HepG2 (cell line): ENCODE results near the gene ATP13A3. TPM values are rescaled to one million over a fixed set of nuclear protein-coding genes. Genes with fewer than 3 reads are reported as not detected.

Experiments used
- ARID2 ChIP-seq: sonication (generic); formaldehyde crosslinking; IDR thresholded peaks from 2 replicates; pipeline ENCODE4 v1.8.1; 2022; ENCODE audit warnings: mild to moderate bottlenecking, missing genetic modification reagents, borderline replicate concordance
- ATAD3A ChIP-seq: sonication (generic); formaldehyde crosslinking; IDR thresholded peaks from 2 replicates; pipeline ENCODE4 v1.4.0; 2020; ENCODE audit warnings: missing genetic modification reagents
- ELF3 ChIP-seq: IDR thresholded peaks from 2 replicates; pipeline ENCODE4 v1.6.1; 2016; ENCODE audit warnings: missing genetic modification reagents, missing compliant biosample characterization
- HNF4A ChIP-seq: sonication (generic); formaldehyde crosslinking; IDR thresholded peaks from 2 replicates; pipeline ENCODE4 v1.4.0; 2020; ENCODE audit warnings: missing genetic modification reagents
- KDM1A ChIP-seq: IDR thresholded peaks from 2 replicates; pipeline ENCODE4 v1.6.1; 2016; ENCODE audit warnings: missing compliant biosample characterization
- PHF20 ChIP-seq: sonication (generic); formaldehyde crosslinking; IDR thresholded peaks from 2 replicates; pipeline ENCODE4 v1.5.0; 2020; ENCODE audit warnings: mild to moderate bottlenecking, missing genetic modification reagents
- TEAD3 ChIP-seq: optimal IDR thresholded peaks from 2 replicates; pipeline ENCODE3; 2016; ENCODE audit warnings: borderline replicate concordance
- ZBTB20 ChIP-seq: sonication (generic); formaldehyde crosslinking; IDR thresholded peaks from 2 replicates; pipeline ENCODE4 v1.8.1; 2023; ENCODE audit warnings: missing genetic modification reagents, low read depth, mild to moderate bottlenecking, borderline replicate concordance
- ZNF136 ChIP-seq: sonication (generic); formaldehyde crosslinking; IDR thresholded peaks from 2 replicates; pipeline ENCODE4 v1.8.1; 2022; ENCODE audit warnings: low read depth, mild to moderate bottlenecking, moderate library complexity, missing genetic modification reagents
- ZNF543 ChIP-seq: sonication (generic); formaldehyde crosslinking; IDR thresholded peaks from 2 replicates; pipeline ENCODE4 v1.4.0; 2020; ENCODE audit warnings: mild to moderate bottlenecking, missing genetic modification reagents
- ZNF614 ChIP-seq: IDR thresholded peaks from 2 replicates; pipeline ENCODE4 v1.6.1; 2018; ENCODE audit warnings: missing biosample characterization, missing genetic modification reagents, inconsistent platforms, borderline replicate concordance
- ZSCAN30 ChIP-seq: sonication (generic); formaldehyde crosslinking; IDR thresholded peaks from 2 replicates; pipeline ENCODE4 v1.5.0; 2020; ENCODE audit warnings: mild to moderate bottlenecking, missing genetic modification reagents
- polyA plus RNA-seq, 8 experiments: library from polyadenylated mRNA; depleted of rRNA in 3 of 8; stranded (reverse) in 7 of 8; unstranded in 1 of 8; fragments of >200 nt; fragmentation: Illumina TruSeq in 4 of 8; extraction: Trizol in 4 of 8; gene quantifications; 2 replicates each; pipeline versions ENCODE4 v1.2.1 to v1.2.3, GENCODE V29; 2011 to 2016; ENCODE audit warnings: low read depth in 4 of 8, missing spikeins in 1 of 8, mixed read lengths in 1 of 8; ENCODE audit not compliant: insufficient read depth in 1 of 8
- total RNA-seq, 5 experiments: library from RNA; depleted of rRNA; stranded (reverse); fragments of >200 nt; fragmentation: Illumina TruSeq; extraction: Trizol; gene quantifications; 2 replicates each; pipeline ENCODE4 v1.2.3, GENCODE V29; 2016; ENCODE audit warnings: low read depth in 1 of 5
- TF ChIP-seq, protein P1 (sequence below): IDR thresholded peaks from 2 replicates; pipeline ENCODE4 v1.6.1; 2016; ENCODE audit warnings: low read depth, missing genetic modification reagents, missing compliant biosample characterization
- TF ChIP-seq, protein P2 (sequence below): sonication (generic); formaldehyde crosslinking; IDR thresholded peaks from 2 replicates; pipeline ENCODE4 v1.9.0; 2021; ENCODE audit warnings: mild to moderate bottlenecking, missing genetic modification reagents
- TF ChIP-seq, protein P3 (sequence below): sonication (generic); formaldehyde crosslinking; IDR thresholded peaks from 2 replicates; pipeline ENCODE4 v1.5.0; 2020; ENCODE audit warnings: mild to moderate bottlenecking, low read depth, missing genetic modification reagents, borderline replicate concordance
- TF ChIP-seq, protein P4 (sequence below): sonication (generic); formaldehyde crosslinking; IDR thresholded peaks from 2 replicates; pipeline ENCODE4 v1.5.1; 2020; ENCODE audit warnings: missing genetic modification reagents, mild to moderate bottlenecking, borderline replicate concordance

ATP13A3 gene
- total and polyA plus RNA-seq, 2 of the 13 experiments (the other 11 are each of a cell fraction or from before 2014, with no cell fraction given): 44.9 to 80.8 TPM

DNA sequence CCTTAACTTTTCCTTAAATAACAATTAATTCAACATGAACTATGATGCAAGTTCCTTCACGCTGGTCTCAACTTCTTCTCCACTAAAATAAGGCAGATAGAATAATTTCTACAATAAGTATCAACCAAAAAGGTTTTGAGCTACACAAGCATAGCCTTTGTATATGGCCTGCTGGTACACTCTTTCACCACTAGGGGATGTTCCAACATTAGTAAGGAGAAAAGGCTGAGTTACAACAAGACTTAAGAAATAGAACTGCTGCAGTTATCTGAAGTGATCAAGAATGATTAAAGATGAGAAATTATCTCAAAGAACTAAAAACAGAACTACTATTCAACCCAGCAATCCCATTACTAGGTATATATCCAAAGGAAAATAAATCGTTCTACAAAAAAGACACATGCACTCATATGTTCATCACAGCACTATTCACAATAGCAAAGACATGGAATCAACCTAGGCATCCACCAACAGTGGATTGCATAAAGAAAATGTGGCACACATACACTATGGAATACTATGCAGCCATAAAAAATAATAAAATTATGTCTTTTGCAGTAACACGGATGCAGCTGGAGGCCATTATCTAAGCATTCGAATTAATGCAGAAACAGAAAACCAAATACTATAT lies 14.4 kb downstream of the ATP13A3 start (continued):
- 0 out of 2 replicates have a peak, but pooled peaks have one; percentile 38 for TF ChIP-seq ZNF543
- TF ChIP-seq, protein P1, sequence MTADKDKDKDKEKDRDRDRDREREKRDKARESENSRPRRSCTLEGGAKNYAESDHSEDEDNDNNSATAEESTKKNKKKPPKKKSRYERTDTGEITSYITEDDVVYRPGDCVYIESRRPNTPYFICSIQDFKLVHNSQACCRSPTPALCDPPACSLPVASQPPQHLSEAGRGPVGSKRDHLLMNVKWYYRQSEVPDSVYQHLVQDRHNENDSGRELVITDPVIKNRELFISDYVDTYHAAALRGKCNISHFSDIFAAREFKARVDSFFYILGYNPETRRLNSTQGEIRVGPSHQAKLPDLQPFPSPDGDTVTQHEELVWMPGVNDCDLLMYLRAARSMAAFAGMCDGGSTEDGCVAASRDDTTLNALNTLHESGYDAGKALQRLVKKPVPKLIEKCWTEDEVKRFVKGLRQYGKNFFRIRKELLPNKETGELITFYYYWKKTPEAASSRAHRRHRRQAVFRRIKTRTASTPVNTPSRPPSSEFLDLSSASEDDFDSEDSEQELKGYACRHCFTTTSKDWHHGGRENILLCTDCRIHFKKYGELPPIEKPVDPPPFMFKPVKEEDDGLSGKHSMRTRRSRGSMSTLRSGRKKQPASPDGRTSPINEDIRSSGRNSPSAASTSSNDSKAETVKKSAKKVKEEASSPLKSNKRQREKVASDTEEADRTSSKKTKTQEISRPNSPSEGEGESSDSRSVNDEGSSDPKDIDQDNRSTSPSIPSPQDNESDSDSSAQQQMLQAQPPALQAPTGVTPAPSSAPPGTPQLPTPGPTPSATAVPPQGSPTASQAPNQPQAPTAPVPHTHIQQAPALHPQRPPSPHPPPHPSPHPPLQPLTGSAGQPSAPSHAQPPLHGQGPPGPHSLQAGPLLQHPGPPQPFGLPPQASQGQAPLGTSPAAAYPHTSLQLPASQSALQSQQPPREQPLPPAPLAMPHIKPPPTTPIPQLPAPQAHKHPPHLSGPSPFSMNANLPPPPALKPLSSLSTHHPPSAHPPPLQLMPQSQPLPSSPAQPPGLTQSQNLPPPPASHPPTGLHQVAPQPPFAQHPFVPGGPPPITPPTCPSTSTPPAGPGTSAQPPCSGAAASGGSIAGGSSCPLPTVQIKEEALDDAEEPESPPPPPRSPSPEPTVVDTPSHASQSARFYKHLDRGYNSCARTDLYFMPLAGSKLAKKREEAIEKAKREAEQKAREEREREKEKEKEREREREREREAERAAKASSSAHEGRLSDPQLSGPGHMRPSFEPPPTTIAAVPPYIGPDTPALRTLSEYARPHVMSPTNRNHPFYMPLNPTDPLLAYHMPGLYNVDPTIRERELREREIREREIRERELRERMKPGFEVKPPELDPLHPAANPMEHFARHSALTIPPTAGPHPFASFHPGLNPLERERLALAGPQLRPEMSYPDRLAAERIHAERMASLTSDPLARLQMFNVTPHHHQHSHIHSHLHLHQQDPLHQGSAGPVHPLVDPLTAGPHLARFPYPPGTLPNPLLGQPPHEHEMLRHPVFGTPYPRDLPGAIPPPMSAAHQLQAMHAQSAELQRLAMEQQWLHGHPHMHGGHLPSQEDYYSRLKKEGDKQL (CRISPR knock-in tag): no peak
- no peak for TF ChIP-seq ZNF614 (CRISPR knock-in tag)
- no peak for TF ChIP-seq ATAD3A (CRISPR knock-in tag)
- TF ChIP-seq, protein P2, sequence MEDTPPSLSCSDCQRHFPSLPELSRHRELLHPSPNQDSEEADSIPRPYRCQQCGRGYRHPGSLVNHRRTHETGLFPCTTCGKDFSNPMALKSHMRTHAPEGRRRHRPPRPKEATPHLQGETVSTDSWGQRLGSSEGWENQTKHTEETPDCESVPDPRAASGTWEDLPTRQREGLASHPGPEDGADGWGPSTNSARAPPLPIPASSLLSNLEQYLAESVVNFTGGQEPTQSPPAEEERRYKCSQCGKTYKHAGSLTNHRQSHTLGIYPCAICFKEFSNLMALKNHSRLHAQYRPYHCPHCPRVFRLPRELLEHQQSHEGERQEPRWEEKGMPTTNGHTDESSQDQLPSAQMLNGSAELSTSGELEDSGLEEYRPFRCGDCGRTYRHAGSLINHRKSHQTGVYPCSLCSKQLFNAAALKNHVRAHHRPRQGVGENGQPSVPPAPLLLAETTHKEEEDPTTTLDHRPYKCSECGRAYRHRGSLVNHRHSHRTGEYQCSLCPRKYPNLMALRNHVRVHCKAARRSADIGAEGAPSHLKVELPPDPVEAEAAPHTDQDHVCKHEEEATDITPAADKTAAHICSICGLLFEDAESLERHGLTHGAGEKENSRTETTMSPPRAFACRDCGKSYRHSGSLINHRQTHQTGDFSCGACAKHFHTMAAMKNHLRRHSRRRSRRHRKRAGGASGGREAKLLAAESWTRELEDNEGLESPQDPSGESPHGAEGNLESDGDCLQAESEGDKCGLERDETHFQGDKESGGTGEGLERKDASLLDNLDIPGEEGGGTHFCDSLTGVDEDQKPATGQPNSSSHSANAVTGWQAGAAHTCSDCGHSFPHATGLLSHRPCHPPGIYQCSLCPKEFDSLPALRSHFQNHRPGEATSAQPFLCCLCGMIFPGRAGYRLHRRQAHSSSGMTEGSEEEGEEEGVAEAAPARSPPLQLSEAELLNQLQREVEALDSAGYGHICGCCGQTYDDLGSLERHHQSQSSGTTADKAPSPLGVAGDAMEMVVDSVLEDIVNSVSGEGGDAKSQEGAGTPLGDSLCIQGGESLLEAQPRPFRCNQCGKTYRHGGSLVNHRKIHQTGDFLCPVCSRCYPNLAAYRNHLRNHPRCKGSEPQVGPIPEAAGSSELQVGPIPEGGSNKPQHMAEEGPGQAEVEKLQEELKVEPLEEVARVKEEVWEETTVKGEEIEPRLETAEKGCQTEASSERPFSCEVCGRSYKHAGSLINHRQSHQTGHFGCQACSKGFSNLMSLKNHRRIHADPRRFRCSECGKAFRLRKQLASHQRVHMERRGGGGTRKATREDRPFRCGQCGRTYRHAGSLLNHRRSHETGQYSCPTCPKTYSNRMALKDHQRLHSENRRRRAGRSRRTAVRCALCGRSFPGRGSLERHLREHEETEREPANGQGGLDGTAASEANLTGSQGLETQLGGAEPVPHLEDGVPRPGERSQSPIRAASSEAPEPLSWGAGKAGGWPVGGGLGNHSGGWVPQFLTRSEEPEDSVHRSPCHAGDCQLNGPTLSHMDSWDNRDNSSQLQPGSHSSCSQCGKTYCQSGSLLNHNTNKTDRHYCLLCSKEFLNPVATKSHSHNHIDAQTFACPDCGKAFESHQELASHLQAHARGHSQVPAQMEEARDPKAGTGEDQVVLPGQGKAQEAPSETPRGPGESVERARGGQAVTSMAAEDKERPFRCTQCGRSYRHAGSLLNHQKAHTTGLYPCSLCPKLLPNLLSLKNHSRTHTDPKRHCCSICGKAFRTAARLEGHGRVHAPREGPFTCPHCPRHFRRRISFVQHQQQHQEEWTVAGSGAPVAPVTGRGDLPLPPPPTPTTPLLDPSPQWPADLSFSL (CRISPR knock-in tag): no peak
- no peak for TF ChIP-seq ZBTB20 (CRISPR knock-in tag)
- TF ChIP-seq, protein P3, sequence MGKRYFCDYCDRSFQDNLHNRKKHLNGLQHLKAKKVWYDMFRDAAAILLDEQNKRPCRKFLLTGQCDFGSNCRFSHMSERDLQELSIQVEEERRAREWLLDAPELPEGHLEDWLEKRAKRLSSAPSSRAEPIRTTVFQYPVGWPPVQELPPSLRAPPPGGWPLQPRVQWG: no peak
- 0 out of 2 replicates have a peak, but pooled peaks have one; percentile 2 for TF ChIP-seq ELF3 (CRISPR knock-in tag)
- TF ChIP-seq, protein P4, sequence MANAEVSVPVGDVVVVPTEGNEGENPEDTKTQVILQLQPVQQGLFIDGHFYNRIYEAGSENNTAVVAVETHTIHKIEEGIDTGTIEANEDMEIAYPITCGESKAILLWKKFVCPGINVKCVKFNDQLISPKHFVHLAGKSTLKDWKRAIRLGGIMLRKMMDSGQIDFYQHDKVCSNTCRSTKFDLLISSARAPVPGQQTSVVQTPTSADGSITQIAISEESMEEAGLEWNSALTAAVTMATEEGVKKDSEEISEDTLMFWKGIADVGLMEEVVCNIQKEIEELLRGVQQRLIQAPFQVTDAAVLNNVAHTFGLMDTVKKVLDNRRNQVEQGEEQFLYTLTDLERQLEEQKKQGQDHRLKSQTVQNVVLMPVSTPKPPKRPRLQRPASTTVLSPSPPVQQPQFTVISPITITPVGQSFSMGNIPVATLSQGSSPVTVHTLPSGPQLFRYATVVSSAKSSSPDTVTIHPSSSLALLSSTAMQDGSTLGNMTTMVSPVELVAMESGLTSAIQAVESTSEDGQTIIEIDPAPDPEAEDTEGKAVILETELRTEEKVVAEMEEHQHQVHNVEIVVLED: no peak
- no peak for TF ChIP-seq PHF20
- TF ChIP-seq TEAD3 (CRISPR knock-in tag): no peak
- no peak for TF ChIP-seq HNF4A (CRISPR knock-in tag)
- TF ChIP-seq KDM1A (CRISPR knock-in tag): no peak
- TF ChIP-seq ZSCAN30 (CRISPR knock-in tag): no peak
- TF ChIP-seq ARID2 (CRISPR knock-in tag): no peak
- no peak for TF ChIP-seq ZNF136 (CRISPR knock-in tag)
